Activated CD4-positive, alpha-beta T cell treated with anti-CD3 and anti-CD28 coated beads for 36 hours (primary cell): ENCODE measurements around the gene EXOC3. TPM values are rescaled to one million over a fixed set of nuclear protein-coding genes. Genes with fewer than 3 reads are reported as not detected.
"Not testable (repeated sequence)": the region's sequence is repeated elsewhere in the genome, so short reads cannot be mapped to it uniquely, and the experiment has no call there.

ENCODE experiments used
- ATAC-seq: fragments of 200-7000 bp; cut with Tn5 transposase; one replicate; pipeline ENCODE4 v1.10.0; 2021; ENCODE audit warnings: mild to moderate bottlenecking, moderate library complexity
- CTCF ChIA-PET: fragments of 350-600 bp; sonication (Branson Sonifier 250); formaldehyde crosslinking; loops from one replicate; lab custom pipeline; 2021; ENCODE audit warnings: antibody characterized with exemption; lab: Charles Lee
- POLR2A ChIA-PET: fragments of 350-600 bp; sonication (Branson Sonifier 250); formaldehyde crosslinking; loops from one replicate; lab custom pipeline; 2021; ENCODE audit warnings: antibody characterized with exemption, inconsistent platforms; lab: Charles Lee
- DNase-seq: peaks from one replicate; pipeline ENCODE4 v3.0.0-alpha.2; 2020
- H3K27ac Mint-ChIP-seq: one replicate; pipeline ENCODE4 v1.8.0; 2021; ENCODE audit warnings: mixed read lengths
- H3K27me3 Mint-ChIP-seq: one replicate; pipeline ENCODE4 v1.8.0; 2021; ENCODE audit warnings: mixed read lengths
- H3K36me3 Mint-ChIP-seq: one replicate; pipeline ENCODE4 v1.8.0; 2021; ENCODE audit warnings: low read depth, mixed read lengths
- H3K4me1 Mint-ChIP-seq: one replicate; pipeline ENCODE4 v1.8.0; 2021; ENCODE audit warnings: mixed read lengths
- H3K4me3 Mint-ChIP-seq: one replicate; pipeline ENCODE4 v1.8.0; 2021; ENCODE audit warnings: mild to moderate bottlenecking, moderate library complexity, mixed read lengths
- H3K9me3 Mint-ChIP-seq: one replicate; pipeline ENCODE4 v1.8.0; 2021; ENCODE audit warnings: low read depth, mixed read lengths
- intact Hi-C, 2 experiments: fragments of 100-400 bp; cut with DNase I in 1 of 2; cut with micrococcal nuclease in 1 of 2; formaldehyde crosslinking; loops; one replicate each; pipeline versions ENCODE4 v1.14.2 to v1.15.1; 2022 to 2024; cut with DNase I, micrococcal nuclease
- total RNA-seq, 2 experiments: library from RNA; stranded (reverse); gene quantifications; one replicate each; pipeline ENCODE4 v1.2.3, GENCODE V29; 2021

EXOC3 gene
- total RNA-seq, 2 experiments from 2014 or later = 49.7 to 62.7 TPM

DNA sequence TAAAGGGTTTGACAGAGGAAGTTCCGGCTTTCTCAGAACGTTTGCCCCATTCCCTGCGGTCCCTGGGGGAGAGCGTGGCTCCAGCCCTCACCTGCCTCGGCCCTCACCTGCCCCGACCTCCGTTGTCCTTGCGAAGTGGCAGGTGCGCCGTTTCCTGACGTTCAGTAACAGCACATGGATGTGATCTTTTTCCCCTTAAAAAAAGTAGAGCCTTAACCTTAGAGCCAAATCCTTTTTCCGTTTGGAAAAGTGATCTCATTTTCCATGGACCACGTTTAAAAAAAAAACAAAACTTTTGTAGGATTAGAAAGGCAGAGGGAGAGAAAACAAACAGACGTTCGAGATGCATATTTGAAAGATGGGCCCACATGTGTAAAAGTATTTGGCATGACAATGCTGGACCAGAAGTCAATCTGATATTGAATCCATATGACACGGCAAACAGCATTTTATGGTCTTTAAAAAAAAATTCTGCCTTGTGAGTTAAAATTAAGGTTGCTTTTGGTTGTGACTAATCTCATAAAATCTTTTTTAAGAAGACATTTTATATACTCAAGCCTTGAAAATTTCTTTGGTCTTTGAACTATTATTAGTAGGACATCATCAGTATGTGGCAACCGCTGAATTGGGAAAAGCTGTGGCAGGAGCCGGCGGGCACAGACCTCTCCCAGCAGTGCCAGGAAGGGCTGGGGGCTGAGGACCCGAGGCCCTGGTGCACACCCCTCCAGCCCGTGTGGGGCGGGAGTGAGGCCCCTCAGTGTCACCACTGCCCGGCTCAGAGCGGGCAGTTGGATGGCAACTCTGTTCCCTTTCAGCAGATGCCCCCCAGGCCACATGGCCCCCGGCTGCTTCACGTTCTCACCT lies 42.5 kb upstream of the EXOC3 start:
- peak overlapping the region; percentile 8 for H3K4me3 Mint-ChIP-seq
- ATAC-seq = no peak
- H3K9me3 Mint-ChIP-seq = no peaks in the 10 kb centered on the region
- DNase-seq = no peak
- intact Hi-C loops = no loop called here
- peaks cover 16% of the 10 kb centered on the region for H3K27me3 Mint-ChIP-seq
- H3K4me1 Mint-ChIP-seq = peaks cover 27% of the 10 kb centered on the region
- POLR2A ChIA-PET = interaction anchor here (0.6 to 2.0 kb wide), 2 partner anchors 20 to 21 kb away, joined by 3 to 6 read pairs; no protein-coding TSS in a partner anchor
- peak overlapping the region; percentile 83 for H3K27ac Mint-ChIP-seq
- H3K36me3 Mint-ChIP-seq = peaks cover 19% of the 10 kb centered on the region
- CTCF ChIA-PET = interaction anchor here (0.9 kb wide), 1 partner anchor 41 kb away, joined by 6 read pairs; no protein-coding TSS in a partner anchor

DNA sequence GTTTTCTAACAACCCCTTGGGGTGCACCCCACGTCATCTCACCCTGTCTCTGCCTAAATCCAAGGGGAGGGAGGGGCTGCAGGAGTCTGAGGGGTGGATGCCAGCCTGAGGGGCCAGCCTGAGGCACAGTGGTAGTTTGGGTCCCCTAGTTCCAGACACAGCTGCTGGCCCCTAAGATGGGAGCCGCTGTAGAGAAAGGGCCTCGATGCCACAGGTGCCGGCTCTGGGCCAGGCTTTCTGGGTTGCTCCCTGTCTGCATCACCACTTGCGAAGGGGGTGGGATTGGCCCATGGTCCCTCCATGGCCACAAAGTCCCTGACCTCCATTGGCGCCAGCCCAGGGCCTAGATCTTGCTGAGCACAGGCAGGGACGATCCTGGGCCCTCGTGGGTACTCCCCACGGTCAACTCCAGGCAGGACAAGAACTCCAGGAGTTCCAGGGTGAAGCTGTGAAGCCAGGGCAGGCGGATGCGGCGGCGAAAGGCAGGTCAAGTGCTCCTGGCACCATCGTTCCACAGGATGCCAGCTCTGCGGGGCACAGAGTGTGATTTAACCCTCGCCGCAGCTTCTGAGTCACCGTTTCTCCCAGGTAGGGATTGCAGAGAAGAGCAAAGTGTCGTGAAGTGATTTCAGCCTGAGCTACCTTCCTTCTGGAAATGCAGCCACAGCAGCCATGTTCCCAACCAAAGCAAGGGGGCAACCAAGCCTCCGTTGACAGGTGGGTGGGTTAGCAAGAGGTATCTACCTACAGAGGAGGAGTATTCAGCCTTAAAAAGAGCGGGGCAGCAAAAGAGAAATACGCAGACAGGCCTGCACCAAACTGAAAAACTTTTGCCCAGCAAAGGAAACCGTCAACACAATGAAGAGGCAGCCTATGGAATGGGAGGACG lies 41.6 kb upstream of the EXOC3 start:
- Mint-ChIP-seq H3K4me3 (no peak overlapping the region), H3K27me3 (peaks cover 16% of the 10 kb centered on the region)
- CTCF ChIA-PET = no interaction called here

DNA sequence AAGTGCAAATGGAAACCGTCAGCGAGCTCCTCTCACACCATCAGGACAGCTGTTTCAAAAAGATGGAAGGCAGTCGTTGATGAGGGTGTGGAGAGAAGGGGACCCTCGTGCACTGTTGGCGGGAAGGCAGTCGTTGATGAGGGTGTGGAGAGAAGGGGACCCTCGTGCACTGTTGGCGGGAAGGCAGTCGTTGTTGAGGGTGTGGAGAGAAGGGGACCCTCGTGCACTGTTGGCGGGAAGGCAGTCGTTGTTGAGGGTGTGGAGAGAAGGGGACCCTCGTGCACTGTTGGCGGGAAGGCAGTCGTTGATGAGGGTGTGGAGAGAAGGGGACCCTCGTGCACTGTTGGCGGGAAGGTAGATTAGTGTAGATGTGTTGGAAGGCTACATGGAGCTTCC lies 40.8 kb upstream of the EXOC3 start:
- intact Hi-C loops, ATAC-seq, H3K9me3 Mint-ChIP-seq, H3K27ac Mint-ChIP-seq, POLR2A ChIA-PET, DNase-seq, H3K4me3 Mint-ChIP-seq: not testable (repeated sequence)
- Mint-ChIP-seq H3K36me3 (peaks cover 19% of the 10 kb centered on the region), H3K4me1 (peaks cover 27% of the 10 kb centered on the region), H3K27me3 (peaks cover 16% of the 10 kb centered on the region)
- CTCF ChIA-PET = interaction anchor here (1.0 kb wide), 1 partner anchor 28 kb away, joined by 3 read pairs; no protein-coding TSS in a partner anchor

More for the DNA sequence above, 41.6 kb upstream of the EXOC3 start:
- Mint-ChIP-seq H3K36me3 (peaks cover 19% of the 10 kb centered on the region), H3K9me3 (no peaks in the 10 kb centered on the region), H3K4me1 (peaks cover 27% of the 10 kb centered on the region), H3K27ac (no peak overlapping the region)
- POLR2A ChIA-PET = no interaction called here
- no peak for DNase-seq
- intact Hi-C loops = no loop called here
- ATAC-seq = no peak

DNA sequence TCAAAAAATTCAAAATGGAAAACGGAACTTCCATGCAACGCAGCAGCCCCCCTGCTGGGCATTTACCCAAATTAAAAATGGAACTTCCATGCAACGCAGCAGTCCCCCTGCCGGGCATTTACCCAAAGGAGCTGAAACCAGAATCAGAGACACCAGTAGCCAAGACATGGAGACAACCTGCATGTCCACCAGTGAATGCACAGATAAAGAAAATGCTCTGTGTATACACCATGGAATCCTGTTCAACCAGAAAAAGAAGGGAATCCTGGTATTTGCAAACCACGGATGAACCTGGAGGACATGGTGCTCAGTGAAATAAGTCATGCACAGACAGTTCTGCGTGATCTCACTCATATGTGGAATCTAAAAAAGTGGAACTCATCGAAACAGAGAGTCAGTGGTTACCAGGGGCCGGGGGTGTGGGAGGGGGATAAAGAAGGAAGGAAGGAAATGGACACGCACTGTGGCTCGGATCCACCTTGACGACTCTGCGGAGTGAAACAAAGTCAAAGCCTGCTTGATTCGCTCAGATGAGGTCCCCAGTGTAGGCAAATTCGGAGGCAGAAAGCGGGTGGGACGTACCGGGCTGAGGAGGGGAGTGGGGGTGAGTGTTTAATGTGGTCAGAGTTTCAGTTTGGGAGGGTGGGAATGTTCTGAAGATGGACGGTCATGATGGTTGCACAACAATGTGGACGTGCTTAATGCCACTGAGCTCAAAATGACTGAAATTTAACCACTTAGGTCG lies 40.2 kb upstream of the EXOC3 start:
- DNase-seq (peak; percentile 53), ATAC-seq (peak; percentile 5)
- Mint-ChIP-seq H3K4me1 (peaks cover 27% of the 10 kb centered on the region), H3K27me3 (peaks cover 16% of the 10 kb centered on the region), H3K36me3 (peaks cover 19% of the 10 kb centered on the region), H3K4me3 (no peak overlapping the region), H3K27ac (no peak overlapping the region), H3K9me3 (no peaks in the 10 kb centered on the region)
- ChIA-PET CTCF (interaction anchor here (1.0 kb wide), 1 partner anchor 28 kb away, joined by 3 read pairs; no protein-coding TSS in a partner anchor), POLR2A (no interaction called here)
- intact Hi-C loops = no loop called here

DNA sequence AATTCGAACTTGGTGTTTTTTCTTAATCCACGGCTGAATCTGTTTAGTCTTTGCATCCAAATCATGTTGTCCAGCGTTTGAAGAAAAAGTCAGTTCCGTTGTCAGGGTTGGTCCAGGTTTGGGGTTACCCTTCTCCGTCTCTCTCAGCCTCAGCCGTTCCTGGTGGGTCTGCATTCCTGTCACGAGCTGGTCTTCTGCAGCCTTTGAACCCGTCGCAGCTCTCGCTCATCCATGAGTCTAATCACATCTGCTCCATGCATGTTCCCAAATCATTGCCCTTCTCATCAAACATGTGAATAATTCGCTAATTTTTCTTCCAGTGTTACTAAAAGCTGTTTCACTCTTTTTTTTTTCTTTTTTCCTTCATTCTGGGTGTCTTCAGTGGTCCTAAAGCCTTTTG lies 39.0 kb upstream of the EXOC3 start:
- H3K9me3 Mint-ChIP-seq = no peaks in the 10 kb centered on the region
- H3K36me3 Mint-ChIP-seq = peaks cover 19% of the 10 kb centered on the region
- H3K4me3 Mint-ChIP-seq = no peak overlapping the region
- H3K27ac Mint-ChIP-seq = no peak overlapping the region
- DNase-seq = no peak
- ChIA-PET CTCF (interaction anchor here (1.4 to 1.7 kb wide), 3 partner anchors 14 to 47 kb away, joined by 3 read pairs; no protein-coding TSS in a partner anchor), POLR2A (no interaction called here)
- peaks cover 25% of the 10 kb centered on the region for H3K4me1 Mint-ChIP-seq
- intact Hi-C loops = no loop called here
- ATAC-seq = no peak
- peaks cover 16% of the 10 kb centered on the region for H3K27me3 Mint-ChIP-seq

DNA sequence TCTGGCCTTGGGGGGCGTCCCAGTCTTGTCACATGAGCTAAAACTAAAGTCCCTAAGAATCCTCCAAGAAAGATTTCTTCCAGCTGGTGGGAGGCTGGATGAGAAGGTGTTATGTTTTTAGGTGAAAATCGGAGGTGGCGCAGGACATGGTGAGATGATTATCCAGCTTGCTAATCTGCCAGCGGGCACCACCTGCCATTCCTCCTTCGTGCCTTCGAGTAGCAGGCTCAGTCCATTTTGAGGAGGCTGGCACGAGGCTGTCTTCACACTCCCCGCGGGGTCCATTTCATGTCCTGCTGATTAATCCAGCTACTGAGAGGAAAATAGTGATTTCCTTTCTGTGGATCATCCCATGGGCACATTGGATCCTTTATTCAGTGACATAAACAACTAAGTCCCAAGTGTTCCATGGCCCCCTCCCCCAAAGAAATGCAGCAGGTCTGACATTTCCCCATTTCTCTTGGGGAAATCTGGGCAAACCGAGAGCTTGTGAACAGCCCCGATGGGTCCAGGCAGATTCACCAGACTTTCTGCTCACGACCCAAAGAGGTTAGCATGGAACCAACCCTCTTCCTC lies 38.2 kb upstream of the EXOC3 start:
- H3K4me1 Mint-ChIP-seq = peaks cover 18% of the 10 kb centered on the region
- DNase-seq (no peak), ATAC-seq (no peak)
- CTCF ChIA-PET = interaction anchor here (1.4 to 1.7 kb wide), 3 partner anchors 13 to 46 kb away, joined by 3 read pairs; no protein-coding TSS in a partner anchor
- peaks cover 16% of the 10 kb centered on the region for H3K27me3 Mint-ChIP-seq
- intact Hi-C loops = no loop called here
- H3K27ac Mint-ChIP-seq = no peak overlapping the region
- POLR2A ChIA-PET = no interaction called here
- H3K4me3 Mint-ChIP-seq = no peak overlapping the region
- no peaks in the 10 kb centered on the region for H3K9me3 Mint-ChIP-seq
- H3K36me3 Mint-ChIP-seq = peaks cover 18% of the 10 kb centered on the region

DNA sequence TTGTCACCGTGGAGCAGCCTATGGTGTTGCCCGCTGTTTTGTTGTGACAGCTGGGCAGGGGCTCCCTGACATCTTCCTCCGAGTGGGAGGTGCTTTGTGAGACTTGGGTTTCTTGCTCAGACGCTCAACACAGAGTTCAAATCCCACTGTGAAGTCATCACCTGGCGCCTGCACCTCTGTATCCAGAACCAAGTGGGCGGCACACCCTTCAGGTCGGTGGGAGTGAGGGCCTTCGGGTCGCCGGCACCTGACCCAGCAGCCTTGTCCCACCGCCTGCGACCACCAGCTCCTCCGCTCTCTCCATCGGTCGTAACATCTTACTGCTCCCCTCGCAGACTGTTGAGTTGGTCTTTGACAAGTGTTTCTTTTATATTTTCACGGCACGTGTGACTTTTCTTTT lies 37.6 kb upstream of the EXOC3 start:
- ATAC-seq (no peak), DNase-seq (no peak)
- CTCF ChIA-PET = interaction anchor here (0.6 to 1.7 kb wide), 3 partner anchors 40 to 71 kb away, joined by 3 to 4 read pairs (median 3); no protein-coding TSS in a partner anchor
- Mint-ChIP-seq H3K36me3 (peaks cover 12% of the 10 kb centered on the region), H3K27ac (no peak overlapping the region), H3K9me3 (no peaks in the 10 kb centered on the region), H3K27me3 (peaks cover 13% of the 10 kb centered on the region), H3K4me3 (no peak overlapping the region), H3K4me1 (peaks cover 12% of the 10 kb centered on the region)
- intact Hi-C loops = no loop called here
- POLR2A ChIA-PET = no interaction called here

DNA sequence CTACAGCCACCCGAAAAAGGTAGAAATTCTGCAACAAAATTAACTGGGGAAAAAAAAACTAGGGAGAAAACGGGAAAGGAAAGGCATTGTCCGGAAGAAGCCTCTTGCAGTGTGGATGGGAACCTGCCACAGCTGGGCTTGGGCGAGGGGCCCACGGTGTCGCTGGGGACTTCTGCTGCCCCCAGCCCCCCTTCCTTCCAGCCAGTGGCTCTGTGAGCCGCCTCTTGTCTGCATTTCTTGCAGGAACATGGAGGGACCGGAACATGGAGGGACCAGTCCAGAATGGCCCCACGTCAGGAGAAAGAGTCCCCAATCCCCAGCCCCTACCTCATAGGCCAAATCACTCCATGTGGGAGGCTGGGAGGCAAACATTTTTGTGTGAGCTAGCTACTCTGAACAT lies 36.9 kb upstream of the EXOC3 start:
- ATAC-seq (no peak), DNase-seq (no peak)
- Mint-ChIP-seq H3K4me3 (no peak overlapping the region), H3K4me1 (peaks cover 13% of the 10 kb centered on the region), H3K27ac (no peak overlapping the region), H3K9me3 (no peaks in the 10 kb centered on the region), H3K27me3 (peaks cover 11% of the 10 kb centered on the region), H3K36me3 (peaks cover 9% of the 10 kb centered on the region)
- POLR2A ChIA-PET = no interaction called here
- intact Hi-C loops = no loop called here
- CTCF ChIA-PET = interaction anchor here (0.6 to 1.1 kb wide), 3 partner anchors 39 to 122 kb away, joined by 3 to 4 read pairs (median 3); no protein-coding TSS in a partner anchor

DNA sequence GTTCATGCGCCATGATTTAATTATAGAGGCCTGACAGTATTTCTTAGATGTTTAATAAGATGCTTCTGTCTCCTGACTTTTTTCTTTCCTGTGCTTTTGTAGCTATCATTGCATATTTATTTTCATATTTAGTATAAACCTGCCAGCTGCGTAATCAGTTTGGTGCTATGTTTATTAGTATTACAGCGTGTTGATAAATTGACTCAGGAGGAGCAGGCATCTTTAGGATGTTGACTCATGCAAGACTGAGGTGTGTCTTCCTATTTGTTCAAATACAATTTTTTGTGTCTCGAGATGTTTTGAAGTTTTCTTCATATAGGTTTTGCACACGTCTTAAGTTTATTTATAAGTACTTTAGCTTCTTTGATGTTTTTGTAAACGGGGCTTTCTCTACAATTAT lies 35.9 kb upstream of the EXOC3 start:
- CTCF ChIA-PET = interaction anchor here (1.1 kb wide), 1 partner anchor 123 kb away, joined by 3 read pairs; no protein-coding TSS in a partner anchor

DNA sequence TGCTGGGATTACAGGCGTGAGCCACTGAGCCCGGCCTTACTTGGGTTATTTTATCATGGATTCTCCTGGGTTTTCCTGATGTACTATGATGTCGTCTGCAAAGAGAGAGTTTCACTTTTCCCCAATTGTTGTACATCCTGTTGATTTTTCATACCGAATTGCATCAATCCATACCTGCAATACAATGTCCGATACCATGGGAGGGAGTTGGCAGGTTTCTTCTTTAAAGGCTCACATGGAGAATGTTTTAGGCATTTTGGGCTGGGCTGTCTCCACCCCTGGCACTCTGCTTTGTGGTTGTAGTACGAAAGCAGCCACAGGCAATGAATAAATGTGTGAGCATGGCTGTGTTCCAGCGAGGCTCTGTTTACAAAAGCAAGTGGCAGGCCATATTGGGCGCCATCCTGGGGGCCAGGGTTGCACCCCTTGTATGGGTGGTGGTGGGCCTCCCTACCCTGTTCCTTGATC lies 35.1 kb upstream of the EXOC3 start:
- Mint-ChIP-seq H3K4me1 (peaks cover 18% of the 10 kb centered on the region), H3K27ac (no peak overlapping the region), H3K27me3 (peaks cover 9% of the 10 kb centered on the region), H3K4me3 (no peak overlapping the region), H3K9me3 (no peaks in the 10 kb centered on the region), H3K36me3 (no peaks in the 10 kb centered on the region)
- DNase-seq (no peak), ATAC-seq (no peak)
- ChIA-PET CTCF (interaction anchor here (0.6 kb wide), 1 partner anchor 11 kb away, joined by 3 read pairs; no protein-coding TSS in a partner anchor), POLR2A (no interaction called here)
- intact Hi-C loops = no loop called here

More for the DNA sequence above, 35.9 kb upstream of the EXOC3 start:
- POLR2A ChIA-PET = no interaction called here
- DNase-seq (no peak), ATAC-seq (no peak)
- Mint-ChIP-seq H3K27ac (no peak overlapping the region), H3K4me1 (peaks cover 19% of the 10 kb centered on the region), H3K36me3 (peaks cover under 1% of the 10 kb centered on the region), H3K27me3 (peaks cover 9% of the 10 kb centered on the region), H3K4me3 (no peak overlapping the region), H3K9me3 (no peaks in the 10 kb centered on the region)
- intact Hi-C loops = no loop called here
